Subcutaneous adipose tissue (tissue), 4 donors: ENCODE measurements around the gene RBFOX2. TPM values are rescaled to one million over a fixed set of nuclear protein-coding genes. Genes with fewer than 3 reads are reported as not detected.

Source experiments
- CTCF ChIP-seq: fragments of 450-650 bp; IDR thresholded peaks from one replicate; pipeline ENCODE4 v1.5.1; 2016; ENCODE audit warnings: low read depth, mild to moderate bottlenecking, control low read depth, antibody characterized with exemption, moderate library complexity
- total RNA-seq, 4 donors: library from RNA; depleted of rRNA; stranded (reverse); fragments of >200 nt; gene quantifications; one replicate each; pipeline ENCODE4 v1.1.0, GENCODE V29; 2016

Gene RBFOX2
- total RNA-seq, 4 donors from 2014 or later = 46.7 to 64.1 (median 51.5) TPM

- TF ChIP-seq CTCF = no peak
Observed at GRCh38 chr22:35914665-35915476, 113.8 kb downstream of the RBFOX2 start.

- TF ChIP-seq CTCF = no peak
Observed at GRCh38 chr22:35914357-35914664, 114.3 kb downstream of the RBFOX2 start.

- TF ChIP-seq CTCF = no peak
Observed at GRCh38 chr22:35913925-35914324, 114.7 kb downstream of the RBFOX2 start.

GRCh38 chr22:35912658-35913057, 116.0 kb downstream of the RBFOX2 start:
- no peak for TF ChIP-seq CTCF

GRCh38 chr22:35911877-35912276, 116.7 kb downstream of the RBFOX2 start:
- no peak for TF ChIP-seq CTCF

- no peak for TF ChIP-seq CTCF
Observed at GRCh38 chr22:35910926-35911325, 117.7 kb downstream of the RBFOX2 start.

- TF ChIP-seq CTCF = no peak
Observed at GRCh38 chr22:35910003-35910769, 118.4 kb downstream of the RBFOX2 start.
